Activated CD8-positive, alpha-beta memory T cell treated with anti-CD3 and anti-CD28 coated beads, Interleukin-2, amount 10 ng/mL, durations not matched to agents 7 days and 5 days (primary cell): ENCODE results near the gene FOSL1. TPM values are rescaled to one million over a fixed set of nuclear protein-coding genes. Genes with fewer than 3 reads are reported as not detected.
A peak's percentile ranks its signal among the peaks of the same experiment; 100 is the strongest.

Experiments
- ATAC-seq: fragments of 150-1000 bp; cut with Tn5 transposase; one replicate; pipeline ENCODE4 v1.10.0; 2021; ENCODE audit warnings: moderate library complexity
- CTCF ChIA-PET: fragments of 350-600 bp; sonication (Branson Sonifier 250); formaldehyde crosslinking; loops from one replicate; lab custom pipeline; 2021; ENCODE audit warnings: antibody characterized with exemption; lab: Charles Lee
- DNase-seq: peaks from one replicate; pipeline ENCODE4 v3.0.0-alpha.2; 2020
- H3K27ac Mint-ChIP-seq: one replicate; pipeline ENCODE4 v1.8.0; 2021; ENCODE audit warnings: mild to moderate bottlenecking, mixed read lengths
- H3K27me3 Mint-ChIP-seq: one replicate; pipeline ENCODE4 v1.8.0; 2021; ENCODE audit warnings: mixed read lengths
- H3K36me3 Mint-ChIP-seq: one replicate; pipeline ENCODE4 v1.8.0; 2021; ENCODE audit warnings: mild to moderate bottlenecking, mixed read lengths
- H3K4me1 Mint-ChIP-seq: one replicate; pipeline ENCODE4 v1.8.0; 2021; ENCODE audit warnings: mixed read lengths
- H3K4me3 Mint-ChIP-seq: one replicate; pipeline ENCODE4 v1.8.0; 2021; ENCODE audit warnings: mild to moderate bottlenecking, moderate library complexity, mixed read lengths
- H3K9me3 Mint-ChIP-seq: one replicate; pipeline ENCODE4 v1.8.0; 2022; ENCODE audit warnings: low read depth, mixed read lengths
- total RNA-seq, 2 experiments: library from RNA; stranded (reverse); gene quantifications; one replicate each; pipeline ENCODE4 v1.2.3, GENCODE V29; 2021

FOSL1 gene
- total RNA-seq, 2 experiments from 2014 or later, result 2.7 to 6.0 TPM

DNA sequence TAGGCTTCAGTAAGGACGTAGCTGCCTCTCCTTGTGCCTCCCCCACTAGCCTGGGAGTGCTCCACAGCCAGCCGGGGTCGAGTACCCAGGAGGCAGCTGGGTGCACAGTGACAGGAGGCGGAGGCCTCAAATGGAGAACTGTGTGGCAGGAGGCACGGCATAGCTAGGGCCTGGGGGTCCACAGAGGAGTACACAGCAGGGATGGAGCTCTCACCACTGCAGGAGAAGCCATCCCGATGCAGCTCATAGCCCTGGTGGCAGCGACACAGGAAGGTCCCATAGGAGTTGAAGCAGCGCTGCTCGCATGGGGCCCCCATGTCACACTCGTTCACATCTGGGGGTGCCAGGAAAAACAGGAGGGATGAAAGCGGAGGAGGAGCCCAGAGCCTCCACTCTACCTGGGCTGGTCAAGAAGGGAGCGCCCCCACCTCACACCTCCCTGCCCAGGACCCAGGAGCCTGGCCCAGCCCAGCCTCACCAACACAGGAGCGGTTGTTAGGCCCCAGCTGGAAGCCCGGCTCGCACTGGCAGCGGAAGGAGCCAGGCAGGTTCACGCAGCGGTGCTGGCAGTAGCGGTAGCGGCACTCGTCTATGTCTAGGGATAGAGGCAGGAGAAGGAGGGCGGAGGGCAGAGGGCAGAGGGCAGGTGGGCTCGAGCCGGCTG lies 30.4 kb downstream of the FOSL1 start:
- DNase-seq, result no peak

GRCh38 chr11:65868907-65869306 lies 31.3 kb downstream of the FOSL1 start:
- no peak for ATAC-seq
- no peak for DNase-seq
- CTCF ChIA-PET, result interaction anchor here (1.4 to 27.4 kb wide), 4 partner anchors 8 to 200 kb away, joined by 3 to 710 read pairs (median 43); partner anchors contain the start of genes CCDC85B, CFL1, CTSW and FIBP
- H3K27ac Mint-ChIP-seq, result no peak overlapping the region
- H3K27me3 Mint-ChIP-seq, result peaks cover 4% of the 10 kb centered on the region
- peaks cover 34% of the 10 kb centered on the region for H3K4me1 Mint-ChIP-seq
- H3K36me3 Mint-ChIP-seq, result peaks cover 16% of the 10 kb centered on the region
- H3K4me3 Mint-ChIP-seq, result no peak overlapping the region
- no peaks in the 10 kb centered on the region for H3K9me3 Mint-ChIP-seq

More for the DNA sequence above, 30.4 kb downstream of the FOSL1 start:
- Mint-ChIP-seq H3K4me1 (peaks cover 37% of the 10 kb centered on the region), H3K4me3 (no peak overlapping the region), H3K27ac (no peak overlapping the region), H3K36me3 (peaks cover 14% of the 10 kb centered on the region), H3K9me3 (no peaks in the 10 kb centered on the region), H3K27me3 (peaks cover 4% of the 10 kb centered on the region)
- no peak for ATAC-seq
- CTCF ChIA-PET, result interaction anchor here (7.2 to 27.4 kb wide), 2 partner anchors 9 to 21 kb away, joined by 83 to 710 read pairs; partner anchors contain the start of genes CCDC85B, CFL1, CTSW and FIBP

DNA sequence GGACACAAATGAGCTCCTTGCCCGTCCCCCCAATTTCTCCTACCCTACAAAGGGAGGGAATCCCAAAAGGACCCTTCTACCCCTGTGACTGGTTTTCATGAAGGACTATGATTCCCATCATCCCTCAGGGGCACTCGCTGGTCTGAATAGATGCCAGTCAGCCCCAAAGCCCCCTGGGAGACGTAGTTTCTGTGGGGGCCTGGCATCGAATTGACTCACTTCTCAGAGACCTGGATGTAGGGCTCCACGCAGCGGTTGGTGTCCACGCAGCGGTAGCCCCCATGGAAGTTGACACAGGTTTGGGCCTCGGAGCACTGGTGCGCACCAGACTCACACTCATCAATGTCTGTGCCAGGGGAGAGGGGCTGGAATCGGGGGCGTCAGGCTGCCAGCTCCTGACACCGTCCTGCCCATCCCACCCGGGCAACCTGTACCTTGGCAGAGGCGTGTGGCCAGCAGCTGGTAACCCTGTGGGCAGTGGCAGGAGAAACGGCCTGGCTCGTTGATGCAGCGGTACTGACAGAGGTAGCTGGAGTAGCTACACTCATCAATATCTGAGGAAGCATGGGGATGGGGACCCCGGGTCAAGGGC lies 32.0 kb downstream of the FOSL1 start:
- H3K4me3 Mint-ChIP-seq, result no peak overlapping the region
- H3K36me3 Mint-ChIP-seq, result peaks cover 21% of the 10 kb centered on the region
- ATAC-seq (peak; percentile 16), DNase-seq (no peak)
- CTCF ChIA-PET, result interaction anchor here (1.4 to 27.4 kb wide), 4 partner anchors 8 to 201 kb away, joined by 3 to 710 read pairs (median 43); partner anchors contain the start of genes CCDC85B, CFL1, CTSW and FIBP
- no peaks in the 10 kb centered on the region for H3K9me3 Mint-ChIP-seq
- peaks cover 35% of the 10 kb centered on the region for H3K4me1 Mint-ChIP-seq
- no peak overlapping the region for H3K27ac Mint-ChIP-seq
- peaks cover 3% of the 10 kb centered on the region for H3K27me3 Mint-ChIP-seq

DNA sequence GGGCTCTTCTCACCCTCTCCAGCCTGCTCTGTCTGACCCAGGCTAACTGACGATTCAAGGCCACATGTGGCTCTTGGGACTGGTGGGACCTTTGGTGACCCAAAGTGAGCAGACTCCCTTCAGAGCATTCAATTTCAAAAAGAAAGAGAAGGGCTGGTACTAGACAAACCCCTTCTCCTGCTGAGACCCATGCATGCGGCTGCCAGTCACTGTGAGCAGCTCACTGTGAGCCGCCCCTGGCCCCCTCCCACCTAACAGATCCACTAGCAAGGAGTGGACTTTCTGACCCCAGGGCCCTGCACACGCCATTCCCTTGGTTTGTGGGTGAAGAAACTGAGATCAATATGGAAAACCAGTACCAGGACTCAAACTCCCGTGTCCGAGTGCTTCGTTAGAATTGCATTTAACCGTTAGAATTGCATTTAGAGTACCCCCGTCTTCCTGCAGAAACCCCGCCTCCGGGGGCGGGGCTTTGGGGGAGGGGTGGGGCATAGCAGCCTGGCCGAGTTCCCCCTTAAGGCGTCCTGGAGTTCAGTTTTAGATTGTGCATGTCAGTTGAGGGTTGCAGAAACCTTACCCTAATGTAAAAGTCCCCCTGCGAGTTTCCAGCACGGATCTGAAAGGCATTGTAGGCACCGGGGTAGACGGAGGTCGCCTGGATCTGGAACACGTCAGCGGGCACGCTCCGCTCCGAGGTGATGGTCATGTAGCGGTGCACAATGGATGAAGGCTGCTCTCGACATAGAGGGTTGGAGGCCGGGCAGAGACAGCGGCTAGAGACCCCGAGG lies 32.7 kb downstream of the FOSL1 start:
- CTCF ChIA-PET, result interaction anchor here (1.4 to 27.4 kb wide), 4 partner anchors 7 to 201 kb away, joined by 3 to 710 read pairs (median 43); partner anchors contain the start of genes CCDC85B, CFL1, CTSW and FIBP
- Mint-ChIP-seq H3K27ac (no peak overlapping the region), H3K27me3 (no peaks in the 10 kb centered on the region), H3K36me3 (peaks cover 27% of the 10 kb centered on the region), H3K4me1 (peaks cover 38% of the 10 kb centered on the region), H3K9me3 (no peaks in the 10 kb centered on the region), H3K4me3 (no peak overlapping the region)
- ATAC-seq, result no peak
- no peak for DNase-seq

- ATAC-seq, result no peak
- H3K27me3 Mint-ChIP-seq, result no peaks in the 10 kb centered on the region
- H3K9me3 Mint-ChIP-seq, result no peaks in the 10 kb centered on the region
- H3K4me1 Mint-ChIP-seq, result peaks cover 38% of the 10 kb centered on the region
- peaks cover 30% of the 10 kb centered on the region for H3K36me3 Mint-ChIP-seq
- no peak overlapping the region for H3K4me3 Mint-ChIP-seq
- DNase-seq, result no peak
- H3K27ac Mint-ChIP-seq, result no peak overlapping the region
- CTCF ChIA-PET, result interaction anchor here (27.4 kb wide), 1 partner anchor 24 kb away, joined by 710 read pairs; the partner anchor contains the start of genes CCDC85B, CTSW, FIBP and FOSL1
These were observed 33.5 kb downstream of the FOSL1 start for GRCh38 chr11:65866509-65867283.

DNA sequence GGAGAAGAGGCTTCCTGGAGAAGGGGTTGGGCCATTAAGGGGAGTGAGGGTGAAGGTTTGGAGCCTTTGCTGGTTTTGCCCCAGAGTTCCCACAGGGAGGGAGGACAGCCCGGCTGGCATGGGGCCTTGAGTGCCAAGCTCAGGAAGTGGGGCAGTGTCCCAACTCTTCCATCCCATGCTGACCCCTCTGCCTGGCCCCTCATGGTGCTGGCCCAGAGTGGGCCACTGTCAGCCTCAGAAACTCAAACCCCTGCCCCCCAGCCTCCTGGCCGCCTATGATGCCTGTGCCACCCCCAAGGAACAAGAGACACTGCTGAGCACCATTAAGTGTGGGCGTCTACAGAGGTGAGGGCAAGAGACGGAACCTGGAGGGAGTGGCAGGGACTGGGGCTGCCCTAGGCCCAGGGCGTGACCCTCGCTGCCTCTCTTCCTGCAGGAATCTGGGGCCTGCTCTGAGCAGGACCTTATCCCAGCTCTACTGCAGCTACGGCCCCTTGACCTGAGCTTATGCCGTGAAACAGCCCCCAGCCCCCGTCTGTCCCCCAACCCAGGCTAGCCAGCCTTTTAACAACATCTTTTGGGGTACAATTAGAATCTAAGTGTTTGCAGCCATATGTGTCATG lies 34.5 kb downstream of the FOSL1 start:
- ATAC-seq (no peak), DNase-seq (no peak)
- CTCF ChIA-PET, result interaction anchor here (27.4 kb wide), 1 partner anchor 25 kb away, joined by 710 read pairs; the partner anchor contains the start of genes CCDC85B, CTSW, FIBP and FOSL1
- no peak overlapping the region for H3K27ac Mint-ChIP-seq
- no peak overlapping the region for H3K4me3 Mint-ChIP-seq
- no peaks in the 10 kb centered on the region for H3K9me3 Mint-ChIP-seq
- H3K4me1 Mint-ChIP-seq, result peaks cover 35% of the 10 kb centered on the region
- H3K36me3 Mint-ChIP-seq, result peaks cover 36% of the 10 kb centered on the region
- no peaks in the 10 kb centered on the region for H3K27me3 Mint-ChIP-seq

DNA sequence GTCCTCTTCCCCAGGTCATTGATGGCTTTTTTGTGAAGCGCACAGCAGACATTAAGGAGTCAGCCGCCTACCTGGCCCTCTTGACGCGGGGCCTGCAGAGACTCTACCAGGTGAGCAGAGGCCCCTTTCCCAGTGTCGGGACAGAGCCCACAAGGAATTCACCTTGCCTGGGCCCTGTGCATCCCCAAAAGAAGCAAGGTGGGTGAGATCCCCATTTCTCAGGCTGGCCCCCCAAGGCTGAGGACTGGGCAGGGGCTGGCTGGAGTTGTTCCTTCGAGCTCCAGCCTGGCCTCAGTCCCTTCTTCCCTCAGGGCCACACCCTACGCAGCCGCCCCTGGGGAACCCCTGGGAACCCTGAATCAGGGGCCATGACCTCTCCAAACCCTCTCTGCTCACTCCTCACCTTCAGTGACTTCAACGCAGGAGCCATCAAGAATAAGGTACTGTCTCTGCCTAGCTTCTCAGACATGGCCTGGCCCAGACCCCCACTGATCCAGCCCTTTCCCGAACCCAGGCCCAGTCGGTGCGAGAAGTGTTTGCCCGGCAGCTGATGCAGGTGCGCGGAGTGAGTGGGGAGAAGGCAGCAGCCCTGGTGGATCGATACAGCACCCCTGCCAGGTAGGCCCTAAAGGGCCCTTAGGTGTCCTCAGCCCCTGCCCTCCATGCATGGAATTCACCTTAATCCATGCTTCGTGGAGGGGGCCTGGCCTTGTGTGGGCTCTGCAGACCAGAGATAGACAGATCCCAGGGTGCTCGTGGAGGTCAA lies 35.3 kb downstream of the FOSL1 start:
- Mint-ChIP-seq H3K36me3 (peaks cover 38% of the 10 kb centered on the region), H3K4me3 (no peak overlapping the region), H3K9me3 (no peaks in the 10 kb centered on the region), H3K27ac (no peak overlapping the region), H3K4me1 (peaks cover 29% of the 10 kb centered on the region), H3K27me3 (no peaks in the 10 kb centered on the region)
- CTCF ChIA-PET, result interaction anchor here (27.4 kb wide), 1 partner anchor 26 kb away, joined by 710 read pairs; the partner anchor contains the start of genes CCDC85B, CTSW, FIBP and FOSL1
- DNase-seq (no peak), ATAC-seq (no peak)

DNA sequence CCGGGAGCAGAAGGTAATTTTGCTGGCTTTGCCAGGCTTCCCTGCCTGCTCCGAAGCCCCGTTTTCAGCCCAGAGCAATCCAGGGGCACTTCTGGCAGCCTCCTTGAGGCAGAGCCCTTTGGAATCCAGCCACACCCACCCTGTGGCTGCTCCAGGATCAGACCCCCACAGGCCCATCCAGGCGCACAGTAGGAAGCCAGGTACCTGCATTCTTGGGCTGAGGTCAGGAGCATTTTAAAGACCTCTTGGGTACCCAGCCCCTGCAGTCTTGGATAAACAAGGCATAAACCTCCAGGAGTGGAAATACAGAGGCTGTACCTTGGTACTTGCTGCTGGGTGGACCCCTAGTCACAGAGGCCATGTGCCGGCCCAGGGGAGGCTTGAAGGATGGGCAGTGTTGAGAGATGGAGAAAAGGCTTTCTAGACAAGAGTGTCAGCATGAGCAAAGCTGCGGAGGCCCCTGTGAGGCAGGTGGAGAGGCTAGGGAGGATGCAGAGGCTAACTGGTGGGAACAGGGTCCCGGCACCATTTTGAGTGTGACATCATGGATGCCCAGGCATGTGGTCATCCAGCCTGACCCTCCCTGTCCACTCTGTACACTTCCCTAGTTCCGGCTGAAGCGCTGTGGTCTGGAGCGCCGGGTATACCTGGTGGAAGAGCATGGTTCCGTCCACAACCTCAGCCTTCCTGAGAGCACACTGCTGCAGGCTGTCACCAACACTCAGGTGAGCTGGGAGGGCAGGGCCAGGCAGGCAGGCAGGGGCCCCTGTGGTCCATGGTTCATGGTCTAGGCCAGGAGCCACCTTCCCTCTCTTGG lies 36.1 kb downstream of the FOSL1 start:
- Mint-ChIP-seq H3K4me3 (no peak overlapping the region), H3K9me3 (no peaks in the 10 kb centered on the region), H3K27ac (no peak overlapping the region), H3K36me3 (peaks cover 38% of the 10 kb centered on the region), H3K27me3 (no peaks in the 10 kb centered on the region), H3K4me1 (peaks cover 27% of the 10 kb centered on the region)
- ATAC-seq (no peak), DNase-seq (no peak)
- CTCF ChIA-PET, result interaction anchor here (27.4 kb wide), 1 partner anchor 26 kb away, joined by 710 read pairs; the partner anchor contains the start of genes CCDC85B, CTSW, FIBP and FOSL1

DNA sequence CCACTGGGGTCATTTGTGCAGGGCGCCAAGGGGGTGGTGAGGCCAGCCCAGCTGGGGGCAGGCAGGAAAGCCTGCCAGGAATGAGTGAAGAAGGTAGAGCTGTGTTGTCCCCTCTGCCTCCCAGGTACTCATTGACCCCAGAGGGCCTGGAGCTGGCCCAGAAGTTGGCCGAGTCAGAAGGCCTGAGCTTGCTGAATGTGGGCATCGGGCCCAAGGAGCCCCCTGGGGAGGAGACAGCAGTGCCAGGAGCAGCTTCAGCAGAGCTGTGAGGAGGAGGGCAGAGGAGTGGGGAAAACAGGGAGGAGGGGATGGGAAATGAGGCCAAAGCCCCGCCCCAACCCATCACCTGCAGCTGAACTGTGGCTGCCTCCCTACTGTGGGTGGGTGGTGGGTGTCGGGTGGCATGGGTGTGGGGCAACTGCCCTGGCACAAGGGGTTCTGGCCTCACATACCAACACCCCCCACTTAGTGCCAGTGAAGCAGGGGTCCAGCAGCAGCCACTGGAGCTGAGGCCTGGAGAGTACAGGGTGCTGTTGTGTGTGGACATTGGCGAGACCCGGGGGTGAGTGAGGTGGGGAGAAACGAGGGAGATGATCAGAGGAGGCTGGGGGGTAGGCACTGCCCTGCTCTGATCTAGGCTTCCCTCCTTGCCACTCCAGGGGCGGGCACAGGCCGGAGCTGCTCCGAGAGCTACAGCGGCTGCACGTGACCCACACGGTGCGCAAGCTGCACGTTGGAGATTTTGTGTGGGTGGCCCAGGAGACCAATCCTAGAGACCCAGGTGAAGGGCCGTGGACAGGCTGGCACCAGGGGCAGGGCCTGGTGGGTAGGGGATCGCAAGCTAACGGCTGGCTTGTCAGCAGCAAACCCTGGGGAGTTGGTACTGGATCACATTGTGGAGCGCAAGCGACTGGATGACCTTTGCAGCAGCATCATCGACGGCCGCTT lies 37.0 kb downstream of the FOSL1 start:
- H3K36me3 Mint-ChIP-seq, result peaks cover 38% of the 10 kb centered on the region
- CTCF ChIA-PET, result interaction anchor here (1.6 to 27.4 kb wide), 3 partner anchors 8 to 27 kb away, joined by 6 to 710 read pairs (median 83); partner anchors contain the start of genes CCDC85B, CTSW, EFEMP2 and FIBP
- peak overlapping the region; percentile 35 for H3K27ac Mint-ChIP-seq
- no peaks in the 10 kb centered on the region for H3K9me3 Mint-ChIP-seq
- peaks cover 27% of the 10 kb centered on the region for H3K4me1 Mint-ChIP-seq
- ATAC-seq (no peak), DNase-seq (no peak)
- no peaks in the 10 kb centered on the region for H3K27me3 Mint-ChIP-seq
- H3K4me3 Mint-ChIP-seq, result peak overlapping the region; percentile 53

DNA sequence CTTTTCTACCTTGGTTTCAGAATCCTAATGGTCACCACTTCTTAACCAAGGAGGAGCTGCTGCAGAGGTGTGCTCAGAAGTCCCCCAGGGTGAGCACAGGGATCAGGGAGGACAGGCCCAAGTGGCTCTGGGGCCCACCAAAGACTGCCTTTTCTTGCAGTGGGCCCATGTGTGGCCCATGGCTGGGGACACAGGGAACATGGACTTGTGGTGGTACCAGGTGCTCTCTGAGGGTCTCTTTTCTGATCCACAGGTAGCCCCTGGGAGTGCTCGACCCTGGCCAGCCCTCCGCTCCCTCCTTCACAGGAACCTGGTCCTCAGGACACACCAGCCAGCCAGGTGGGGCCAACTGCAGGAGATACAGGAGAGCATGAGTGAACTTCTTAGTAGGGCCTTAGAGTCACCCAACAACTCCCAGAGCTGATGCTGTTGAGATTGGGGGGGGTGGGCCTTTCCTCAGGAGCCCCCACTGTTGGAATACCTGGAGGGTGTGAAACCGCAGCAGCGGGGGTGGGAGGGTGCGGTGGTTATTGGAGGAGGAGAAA lies 37.9 kb downstream of the FOSL1 start:
- no peak for DNase-seq
- no peaks in the 10 kb centered on the region for H3K27me3 Mint-ChIP-seq
- ATAC-seq, result no peak
- H3K27ac Mint-ChIP-seq, result peak overlapping the region; percentile 35
- CTCF ChIA-PET, result interaction anchor here (1.4 to 27.4 kb wide), 4 partner anchors 9 to 183 kb away, joined by 3 to 710 read pairs (median 44); partner anchors contain the start of genes CCDC85B, CTSW, EFEMP2 and FIBP
- peaks cover 27% of the 10 kb centered on the region for H3K4me1 Mint-ChIP-seq
- peaks cover 36% of the 10 kb centered on the region for H3K36me3 Mint-ChIP-seq
- H3K9me3 Mint-ChIP-seq, result no peaks in the 10 kb centered on the region
- peak overlapping the region; percentile 53 for H3K4me3 Mint-ChIP-seq
